HG03571 (cell line): ENCODE data around the gene SNAI1.
"Not testable (repeated sequence)": the region's sequence is repeated elsewhere in the genome, so short reads cannot be mapped to it uniquely, and the experiment has no call there.

Source experiments
- ATAC-seq: cut with Tn5 transposase; IDR thresholded peaks from one replicate; pipeline ENCODE4 v1.9.1; 2021; ENCODE audit not compliant: unreplicated experiment

SNAI1 gene

GRCh38 chr20:49961413-49961812 is 21.4 kb upstream of the SNAI1 start:
- no peak for ATAC-seq

- no peak for ATAC-seq
Observed at GRCh38 chr20:49964964-49965780, 17.6 kb upstream of the SNAI1 start.

- ATAC-seq, result no peak
Observed at GRCh38 chr20:49965781-49966305, 16.9 kb upstream of the SNAI1 start.

- no peak for ATAC-seq
Observed at GRCh38 chr20:49966861-49967260, 15.9 kb upstream of the SNAI1 start.

GRCh38 chr20:49969234-49969633 is 13.5 kb upstream of the SNAI1 start:
- ATAC-seq, result no peak

- ATAC-seq, result no peak
Observed at GRCh38 chr20:49969946-49970345, 12.8 kb upstream of the SNAI1 start.

GRCh38 chr20:49970498-49970897 is 12.3 kb upstream of the SNAI1 start:
- ATAC-seq, result no peak

- no peak for ATAC-seq
Observed at GRCh38 chr20:49973981-49974380, 8.8 kb upstream of the SNAI1 start.

- no peak for ATAC-seq
Observed at GRCh38 chr20:49976542-49976941, 6.2 kb upstream of the SNAI1 start.

- ATAC-seq, result not testable (repeated sequence)
Observed at GRCh38 chr20:49977740-49978139, 5.0 kb upstream of the SNAI1 start.

- ATAC-seq, result no peak
Observed at GRCh38 chr20:49978685-49979029, 4.1 kb upstream of the SNAI1 start.

GRCh38 chr20:49979030-49979832 is 3.5 kb upstream of the SNAI1 start:
- ATAC-seq, result no peak

GRCh38 chr20:49980140-49981008 is 2.4 kb upstream of the SNAI1 start:
- ATAC-seq, result no peak

- ATAC-seq, result no peak
Observed at GRCh38 chr20:49981218-49982071, 1.3 kb upstream of the SNAI1 start.

GRCh38 chr20:49982072-49982345 is 771 bp upstream of the SNAI1 start:
- no peak for ATAC-seq

- ATAC-seq, result no peak
Observed at GRCh38 chr20:49983123-49983847, 505 bp downstream of the SNAI1 start.

GRCh38 chr20:49983848-49984408 is 1.1 kb downstream of the SNAI1 start:
- ATAC-seq, result no peak

GRCh38 chr20:49984426-49985153 is 1.8 kb downstream of the SNAI1 start:
- no peak for ATAC-seq

- no peak for ATAC-seq
Observed at GRCh38 chr20:49985157-49985556, 2.4 kb downstream of the SNAI1 start.
